Measurements from ENCODE around the gene TUBA8. TPM values are rescaled to one million over a fixed set of nuclear protein-coding genes. Genes with fewer than 3 reads are reported as not detected.
A peak's percentile ranks its signal among the peaks of the same experiment; 100 is the strongest.

Gene TUBA8
- total and polyA plus RNA-seq, 7 experiments from 2014 or later = 0.33 to 3.5 (median 3.1) TPM

GRCh38 chr22:18114495-18114894 lies 3.9 kb downstream of the TUBA8 start:
- ATAC-seq (no peak), DNase-seq (no peak)
- POLR2A ChIA-PET = no interaction called here
- peaks cover 21 to 32% (median 25%) of the 10 kb centered on the region in 7 donors for H3K4me1 Mint-ChIP-seq
- intact Hi-C loops (cut with micrococcal nuclease) = no loop called here
- H3K27ac Mint-ChIP-seq = peak overlapping the region in 2 of 9 donors; percentile 0 to 72
- no peaks in the 10 kb centered on the region for H3K36me3 Mint-ChIP-seq
- Histone ChIP-seq H3K36me3 (ENCODE audit: control insufficient read depth in 2 of 3, insufficient read depth in 3 of 3, low read length in 3 of 3) (no peaks in the 10 kb centered on the region), H3K4me1 (ENCODE audit: control insufficient read depth in 2 of 2, insufficient read depth in 2 of 2, low read length in 2 of 2) (peaks cover 6 to 17% of the 10 kb centered on the region in 2 donors), H3K9me3 (ENCODE audit: control insufficient read depth in 2 of 3, low read length in 3 of 3) (no peaks in the 10 kb centered on the region), H3K27me3 (ENCODE audit: control insufficient read depth in 2 of 2, insufficient read depth in 2 of 2, low read length in 2 of 2) (peaks cover 0 to 3% of the 10 kb centered on the region in 2 donors), H3K4me3 (ENCODE audit: low read length) (no peak overlapping the region), H3K27ac (ENCODE audit: low read depth, low read length) (no peak overlapping the region)
- peak overlapping the region in 4 of 10 donors; percentile 7 to 35 (median 20) for H3K4me3 Mint-ChIP-seq
- no peaks in the 10 kb centered on the region for H3K9me3 Mint-ChIP-seq
- CTCF ChIA-PET = no interaction called here
- peaks cover 13 to 39% (median 32%) of the 10 kb centered on the region in 5 donors for H3K27me3 Mint-ChIP-seq

- Mint-ChIP-seq H3K4me1 (peaks cover 19 to 27% (median 22%) of the 10 kb centered on the region in 7 donors), H3K36me3 (no peaks in the 10 kb centered on the region), H3K4me3 (no peak overlapping the region), H3K27ac (no peak overlapping the region), H3K27me3 (peaks cover 7 to 32% (median 26%) of the 10 kb centered on the region in 5 donors), H3K9me3 (no peaks in the 10 kb centered on the region)
- H3K4me3 ChIP-seq (ENCODE audit: low read length) = no peak overlapping the region
- H3K27me3 ChIP-seq (ENCODE audit: control insufficient read depth in 2 of 2, insufficient read depth in 2 of 2, low read length in 2 of 2) = no peaks in the 10 kb centered on the region
- POLR2A ChIA-PET = no interaction called here
- intact Hi-C loops (cut with micrococcal nuclease) = no loop called here
- no peak overlapping the region for H3K27ac ChIP-seq (ENCODE audit: low read depth, low read length)
- H3K36me3 ChIP-seq (ENCODE audit: control insufficient read depth in 2 of 3, insufficient read depth in 3 of 3, low read length in 3 of 3) = no peaks in the 10 kb centered on the region
- ATAC-seq = no peak
- CTCF ChIA-PET = no interaction called here
- H3K9me3 ChIP-seq (ENCODE audit: control insufficient read depth in 2 of 3, low read length in 3 of 3) = no peaks in the 10 kb centered on the region
- no peak for DNase-seq
- peaks cover 6 to 11% of the 10 kb centered on the region in 2 donors for H3K4me1 ChIP-seq (ENCODE audit: control insufficient read depth in 2 of 2, insufficient read depth in 2 of 2, low read length in 2 of 2)
These were observed 4.5 kb downstream of the TUBA8 start for GRCh38 chr22:18114976-18115652.

- Histone ChIP-seq H3K27me3 (ENCODE audit: control insufficient read depth in 2 of 2, insufficient read depth in 2 of 2, low read length in 2 of 2) (no peaks in the 10 kb centered on the region), H3K9me3 (ENCODE audit: control insufficient read depth in 2 of 3, low read length in 3 of 3) (no peaks in the 10 kb centered on the region), H3K4me3 (ENCODE audit: low read length) (no peak overlapping the region), H3K27ac (ENCODE audit: low read depth, low read length) (no peak overlapping the region), H3K36me3 (ENCODE audit: control insufficient read depth in 2 of 3, insufficient read depth in 3 of 3, low read length in 3 of 3) (no peaks in the 10 kb centered on the region), H3K4me1 (ENCODE audit: control insufficient read depth in 2 of 2, insufficient read depth in 2 of 2, low read length in 2 of 2) (peaks cover 6 to 10% of the 10 kb centered on the region in 2 donors)
- ChIA-PET POLR2A (no interaction called here), CTCF (no interaction called here)
- intact Hi-C loops (cut with micrococcal nuclease) = no loop called here
- peak; percentile 16 for ATAC-seq
- H3K4me3 Mint-ChIP-seq = no peak overlapping the region
- no peaks in the 10 kb centered on the region for H3K36me3 Mint-ChIP-seq
- no peak for DNase-seq
- H3K9me3 Mint-ChIP-seq = no peaks in the 10 kb centered on the region
- peaks cover 18 to 27% (median 22%) of the 10 kb centered on the region in 7 donors for H3K4me1 Mint-ChIP-seq
- H3K27ac Mint-ChIP-seq = no peak overlapping the region
- H3K27me3 Mint-ChIP-seq = peaks cover 7 to 28% (median 21%) of the 10 kb centered on the region in 5 donors
These were observed 5.3 kb downstream of the TUBA8 start for GRCh38 chr22:18115906-18116371.

- no peak for ATAC-seq
- intact Hi-C loops (cut with micrococcal nuclease) = no loop called here
- Mint-ChIP-seq H3K4me3 (no peak overlapping the region), H3K9me3 (no peaks in the 10 kb centered on the region), H3K27ac (no peak overlapping the region), H3K4me1 (peaks cover 18 to 27% (median 20%) of the 10 kb centered on the region in 7 donors), H3K36me3 (no peaks in the 10 kb centered on the region), H3K27me3 (peaks cover 7 to 21% (median 17%) of the 10 kb centered on the region in 5 donors)
- POLR2A ChIA-PET = no interaction called here
- H3K9me3 ChIP-seq (ENCODE audit: control insufficient read depth in 2 of 3, low read length in 3 of 3) = no peaks in the 10 kb centered on the region
- H3K4me1 ChIP-seq (ENCODE audit: control insufficient read depth in 2 of 2, insufficient read depth in 2 of 2, low read length in 2 of 2) = peaks cover 6 to 10% of the 10 kb centered on the region in 2 donors
- DNase-seq = no peak
- H3K4me3 ChIP-seq (ENCODE audit: low read length) = no peak overlapping the region
- no peaks in the 10 kb centered on the region for H3K36me3 ChIP-seq (ENCODE audit: control insufficient read depth in 2 of 3, insufficient read depth in 3 of 3, low read length in 3 of 3)
- CTCF ChIA-PET = no interaction called here
- H3K27ac ChIP-seq (ENCODE audit: low read depth, low read length) = no peak overlapping the region
- H3K27me3 ChIP-seq (ENCODE audit: control insufficient read depth in 2 of 2, insufficient read depth in 2 of 2, low read length in 2 of 2) = no peaks in the 10 kb centered on the region
These were observed 6.0 kb downstream of the TUBA8 start for GRCh38 chr22:18116634-18117033.

- Mint-ChIP-seq H3K4me1 (peaks cover 18 to 27% (median 20%) of the 10 kb centered on the region in 7 donors), H3K36me3 (no peaks in the 10 kb centered on the region), H3K27ac (no peak overlapping the region), H3K9me3 (no peaks in the 10 kb centered on the region), H3K4me3 (no peak overlapping the region), H3K27me3 (peaks cover 6 to 13% (median 9%) of the 10 kb centered on the region in 5 donors)
- no peak for DNase-seq
- CTCF ChIA-PET = no interaction called here
- H3K36me3 ChIP-seq (ENCODE audit: control insufficient read depth in 2 of 3, insufficient read depth in 3 of 3, low read length in 3 of 3) = no peaks in the 10 kb centered on the region
- no peak for ATAC-seq
- POLR2A ChIA-PET = no interaction called here
- intact Hi-C loops (cut with micrococcal nuclease) = no loop called here
- H3K27me3 ChIP-seq (ENCODE audit: control insufficient read depth in 2 of 2, insufficient read depth in 2 of 2, low read length in 2 of 2) = no peaks in the 10 kb centered on the region
- no peak overlapping the region for H3K27ac ChIP-seq (ENCODE audit: low read depth, low read length)
- H3K4me1 ChIP-seq (ENCODE audit: control insufficient read depth in 2 of 2, insufficient read depth in 2 of 2, low read length in 2 of 2) = peaks cover 6 to 10% of the 10 kb centered on the region in 2 donors
- no peak overlapping the region for H3K4me3 ChIP-seq (ENCODE audit: low read length)
- H3K9me3 ChIP-seq (ENCODE audit: control insufficient read depth in 2 of 3, low read length in 3 of 3) = no peaks in the 10 kb centered on the region
These were observed 7.8 kb downstream of the TUBA8 start for GRCh38 chr22:18118345-18118915.

GRCh38 chr22:18119409-18120110 lies 9.0 kb downstream of the TUBA8 start:
- no peaks in the 10 kb centered on the region for H3K36me3 ChIP-seq (ENCODE audit: control insufficient read depth in 2 of 3, insufficient read depth in 3 of 3, low read length in 3 of 3)
- Mint-ChIP-seq H3K27me3 (peaks cover 0 to 5% (median under 1%) of the 10 kb centered on the region in 5 donors), H3K27ac (no peak overlapping the region), H3K9me3 (no peaks in the 10 kb centered on the region), H3K36me3 (no peaks in the 10 kb centered on the region), H3K4me1 (peaks cover 8 to 17% (median 10%) of the 10 kb centered on the region in 7 donors), H3K4me3 (no peak overlapping the region)
- intact Hi-C loops (cut with micrococcal nuclease) = no loop called here
- POLR2A ChIA-PET = no interaction called here
- H3K9me3 ChIP-seq (ENCODE audit: control insufficient read depth in 2 of 3, low read length in 3 of 3) = no peaks in the 10 kb centered on the region
- DNase-seq (no peak), ATAC-seq (no peak)
- CTCF ChIA-PET = no interaction called here
- H3K4me1 ChIP-seq (ENCODE audit: control insufficient read depth in 2 of 2, insufficient read depth in 2 of 2, low read length in 2 of 2) = peaks cover 0 to under 1% of the 10 kb centered on the region in 2 donors
- no peaks in the 10 kb centered on the region for H3K27me3 ChIP-seq (ENCODE audit: control insufficient read depth in 2 of 2, insufficient read depth in 2 of 2, low read length in 2 of 2)
- H3K27ac ChIP-seq (ENCODE audit: low read depth, low read length) = no peak overlapping the region
- no peak overlapping the region for H3K4me3 ChIP-seq (ENCODE audit: low read length)

Data from naive thymus-derived CD4-positive, alpha-beta T cell (primary cell).